Stimulated activated CD8-positive, alpha-beta memory T cell treated with anti-CD3 and anti-CD28 coated beads, Interleukin-7, amount 100 ng/mL, for 24 hours (primary cell): ENCODE data around the gene CCDC78.

Experiments
- DNase-seq: peaks from one replicate; pipeline ENCODE4 v3.0.0-alpha.2; 2020; ENCODE audit warnings: low read depth

CCDC78 gene

DNA sequence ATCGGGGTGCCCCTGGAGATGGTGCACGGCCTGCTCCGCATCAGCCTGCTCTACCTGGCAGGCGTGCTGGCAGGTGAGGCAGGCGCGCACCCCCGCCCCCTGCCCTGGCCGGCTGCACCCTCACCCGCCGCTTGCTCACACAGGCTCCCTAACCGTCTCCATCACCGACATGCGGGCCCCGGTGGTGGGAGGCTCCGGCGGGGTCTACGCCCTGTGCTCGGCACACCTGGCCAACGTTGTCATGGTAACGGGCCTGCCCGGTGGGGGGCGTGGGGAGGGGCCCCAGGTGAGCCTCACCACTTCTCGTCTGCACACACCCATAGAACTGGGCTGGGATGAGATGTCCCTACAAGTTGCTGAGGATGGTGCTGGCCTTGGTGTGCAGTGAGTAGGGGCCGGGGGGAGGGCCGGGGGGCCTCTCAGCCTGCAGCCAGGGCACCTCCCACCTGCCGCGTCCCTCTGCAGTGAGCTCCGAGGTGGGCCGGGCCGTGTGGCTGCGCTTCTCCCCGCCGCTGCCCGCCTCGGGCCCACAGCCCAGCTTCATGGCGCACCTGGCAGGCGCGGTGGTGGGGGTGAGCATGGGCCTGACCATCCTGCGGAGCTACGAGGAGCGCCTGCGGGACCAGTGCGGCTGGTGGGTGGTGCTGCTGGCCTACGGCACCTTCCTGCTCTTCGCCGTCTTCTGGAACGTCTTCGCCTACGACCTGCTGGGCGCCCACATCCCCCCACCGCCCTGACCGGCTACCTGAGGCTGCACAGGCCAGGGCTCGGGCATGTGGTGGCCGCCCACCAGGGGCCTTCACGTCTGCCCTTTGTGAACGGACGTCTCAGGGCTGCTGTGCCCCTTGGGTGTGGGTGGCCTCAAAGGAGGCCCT, 48.7 kb downstream of the CCDC78 start:
- DNase-seq = no peak

DNA sequence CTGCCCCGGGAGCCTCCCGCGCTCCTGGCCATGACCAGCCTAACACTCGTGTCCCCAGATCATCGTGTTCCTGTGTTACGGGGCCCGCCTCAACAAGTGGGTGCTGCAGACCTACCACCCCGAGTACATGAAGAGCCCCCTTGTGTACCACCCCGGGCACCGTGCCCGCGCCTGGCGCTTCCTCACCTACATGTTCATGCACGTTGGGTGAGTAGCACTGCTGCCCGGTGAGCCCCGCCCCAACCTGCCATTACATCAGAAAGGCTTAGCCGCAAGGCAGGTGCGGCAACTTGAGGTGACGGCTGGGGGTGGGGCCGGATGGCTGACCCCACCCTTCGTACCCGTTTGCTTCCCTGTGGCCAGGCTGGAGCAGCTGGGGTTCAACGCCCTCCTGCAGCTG, 49.3 kb downstream of the CCDC78 start:
- DNase-seq = no peak

DNA sequence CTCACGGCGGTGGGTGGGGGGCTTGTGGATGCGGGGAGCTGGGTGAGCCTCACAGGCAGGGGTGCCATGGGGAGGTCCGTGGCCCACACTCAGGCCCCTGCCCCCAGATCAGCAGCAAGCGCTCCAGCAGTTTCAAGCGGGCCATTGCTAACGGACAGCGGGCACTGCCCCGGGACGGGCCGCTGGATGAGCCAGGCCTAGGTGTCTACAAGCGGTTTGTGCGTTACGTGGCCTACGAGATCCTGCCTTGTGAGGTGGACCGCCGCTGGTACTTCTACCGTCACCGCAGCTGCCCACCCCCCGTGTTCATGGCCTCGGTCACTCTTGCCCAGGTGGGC, 49.7 kb downstream of the CCDC78 start:
- DNase-seq = no peak

DNA sequence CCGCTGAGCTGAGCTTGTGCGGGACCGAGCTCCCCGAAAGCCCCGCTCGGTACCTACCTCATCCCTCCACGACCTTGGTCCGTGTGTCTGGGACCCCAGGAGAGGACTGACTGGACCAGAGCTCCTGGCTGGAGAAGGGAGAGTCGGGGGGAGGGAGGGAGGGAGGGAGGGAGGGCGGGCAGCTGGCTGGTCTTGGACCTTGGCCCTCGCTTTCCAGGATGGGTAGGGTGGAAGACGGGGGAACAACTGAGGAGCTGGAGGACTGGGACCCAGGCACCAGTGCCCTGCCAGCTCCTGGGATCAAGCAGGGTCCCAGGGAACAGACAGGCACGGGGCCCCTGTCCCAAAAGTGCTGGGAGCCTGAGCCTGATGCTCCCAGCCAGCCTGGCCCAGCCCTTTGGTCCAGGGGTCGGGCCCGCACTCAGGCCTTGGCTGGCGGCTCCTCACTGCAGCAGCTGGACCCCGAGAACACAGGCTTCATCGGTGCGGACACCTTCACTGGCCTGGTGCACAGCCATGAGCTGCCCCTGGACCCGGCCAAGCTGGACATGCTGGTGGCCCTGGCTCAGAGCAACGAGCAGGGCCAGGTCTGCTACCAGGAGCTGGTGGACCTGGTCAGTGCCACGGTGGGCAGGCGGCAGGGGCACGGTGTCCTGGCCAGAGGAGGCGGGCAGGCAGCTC, 50.2 kb downstream of the CCDC78 start:
- DNase-seq = no peak

DNA sequence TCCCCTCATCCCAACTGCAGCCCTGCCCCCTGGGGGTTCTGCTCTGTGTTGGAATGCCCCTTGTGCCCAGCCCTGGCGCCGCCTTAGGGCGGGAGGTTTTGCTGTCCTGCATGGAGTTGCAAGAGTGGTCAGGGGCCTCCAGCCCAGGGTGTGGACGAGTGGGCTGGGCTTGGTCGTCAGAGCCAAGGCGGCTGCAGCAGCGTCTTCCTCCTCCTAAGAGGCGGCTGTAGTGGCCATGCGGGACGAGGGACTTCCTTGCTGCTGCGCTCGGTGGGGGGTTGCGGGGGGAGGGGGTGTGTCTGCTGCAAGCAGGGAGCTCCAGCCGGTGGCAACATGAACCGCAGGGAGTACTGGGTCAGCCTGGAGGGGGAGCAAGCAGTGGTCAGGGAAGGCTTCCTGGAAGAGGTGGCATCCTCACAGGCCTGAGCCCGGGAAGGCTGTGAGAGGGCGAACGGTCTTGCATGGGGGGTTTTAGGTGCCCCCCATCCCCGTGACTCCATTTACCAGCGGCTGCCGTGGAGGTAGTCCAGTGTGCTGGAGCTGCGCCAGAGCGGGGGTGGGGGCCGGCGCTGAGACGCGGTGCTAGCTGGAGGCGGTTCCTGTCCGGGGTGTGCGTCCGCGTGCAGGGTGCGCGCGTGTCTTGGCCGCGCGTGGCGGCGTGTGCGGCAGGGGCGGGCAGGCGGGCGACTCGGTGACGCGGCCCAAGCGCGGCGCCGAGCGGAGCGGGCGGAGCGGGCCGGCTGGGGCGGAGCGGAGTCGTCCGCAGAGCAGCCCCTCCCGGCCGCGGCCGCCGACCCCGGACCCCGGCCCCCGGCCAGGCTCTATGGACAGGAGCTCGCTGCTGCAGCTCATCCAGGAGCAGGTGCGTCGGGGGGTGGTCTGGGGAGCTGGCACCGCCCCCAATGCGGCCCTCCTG, 51.0 kb downstream of the CCDC78 start, which contains the start of gene RHBDL1:
Gene RHBDL1, plus strand, starts transcription at position 704 of the 916 bp plus-strand sequence. Its CDS starts 120 bp downstream, at position 824.
- DNase-seq = no peak

DNA sequence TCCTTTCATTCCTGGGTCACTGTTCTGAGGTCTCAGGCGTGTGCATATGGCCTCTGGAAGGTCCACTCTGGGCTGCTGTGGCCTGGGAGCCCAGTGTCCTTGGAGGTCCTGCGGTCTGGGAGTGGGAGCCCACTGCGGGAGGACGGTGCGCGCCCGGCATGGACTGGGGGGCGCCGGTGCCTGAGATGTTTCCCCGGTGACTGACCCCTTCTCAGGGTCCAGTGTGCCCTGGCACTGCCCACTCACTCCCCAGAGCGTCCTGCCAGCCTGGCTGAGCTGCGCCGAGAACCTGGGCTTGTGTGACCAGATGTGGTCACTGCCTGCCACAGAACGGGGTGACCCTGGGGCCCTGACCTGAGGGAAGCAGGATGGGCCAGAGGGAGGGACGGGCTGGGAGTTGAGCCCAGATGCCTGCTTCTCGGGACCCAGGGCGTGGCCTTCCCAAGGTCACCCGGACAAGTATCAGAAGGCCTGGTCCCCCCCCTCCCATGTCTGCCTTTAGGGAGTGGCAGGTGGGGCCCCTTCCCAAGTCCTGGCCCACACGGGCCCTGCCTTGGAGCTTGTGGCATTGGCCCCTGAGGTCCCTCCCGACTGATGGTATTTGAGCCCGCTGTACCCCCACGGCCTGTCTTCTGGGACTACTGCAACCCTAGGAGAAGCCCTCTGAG, 51.9 kb downstream of the CCDC78 start:
- DNase-seq = no peak

DNA sequence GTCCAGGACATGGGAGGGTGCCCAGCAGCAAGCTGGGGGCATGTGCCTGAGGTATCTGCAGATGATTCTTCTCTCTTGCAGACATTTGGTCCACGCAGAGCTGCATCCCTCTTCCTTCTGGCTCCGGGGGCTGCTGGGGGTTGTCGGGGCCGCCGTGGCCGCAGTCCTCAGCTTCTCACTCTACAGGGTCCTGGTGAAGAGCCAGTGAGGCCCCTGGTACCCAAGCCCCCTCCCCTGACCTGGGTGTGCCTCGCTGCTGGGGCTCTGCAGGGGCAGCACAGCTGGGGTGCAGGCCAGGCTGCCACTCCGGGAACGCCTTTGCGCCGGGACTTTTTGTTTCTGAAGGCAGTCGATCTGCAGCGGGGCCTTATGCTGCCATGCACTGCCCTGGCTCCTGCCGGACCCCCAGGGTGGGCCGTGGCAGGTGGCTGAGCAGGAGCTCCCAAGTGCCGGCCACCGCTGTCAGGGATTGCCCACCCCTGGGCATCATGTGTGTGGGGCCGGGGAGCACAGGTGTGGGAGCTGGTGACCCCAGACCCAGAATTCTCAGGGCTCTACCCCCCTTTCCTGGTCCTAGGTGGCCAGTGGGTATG, 52.7 kb downstream of the CCDC78 start:
- no peak for DNase-seq

DNA sequence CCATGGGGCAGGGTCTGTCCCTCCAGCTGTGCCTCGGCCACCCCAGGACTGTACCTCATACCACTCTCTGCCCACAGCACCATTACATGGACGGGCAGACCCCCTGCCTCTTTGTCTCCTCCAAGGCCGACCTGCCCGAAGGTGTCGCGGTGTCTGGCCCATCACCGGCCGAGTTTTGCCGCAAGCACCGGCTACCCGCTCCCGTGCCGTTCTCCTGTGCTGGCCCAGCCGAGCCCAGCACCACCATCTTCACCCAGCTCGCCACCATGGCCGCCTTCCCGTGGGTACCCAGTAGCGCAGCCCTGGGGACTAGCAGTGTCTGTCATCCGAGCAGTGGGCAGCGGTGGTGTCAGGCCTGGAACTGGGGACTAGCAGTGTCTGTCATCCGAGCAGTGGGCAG, 53.4 kb downstream of the CCDC78 start:
- no peak for DNase-seq
